Stromal cell of bone marrow (primary cell): Measurements from ENCODE around the gene CORO7.
"Not testable (repeated sequence)": the region's sequence is repeated elsewhere in the genome, so short reads cannot be mapped to it uniquely, and the experiment has no call there.

Source experiments
- DNase-seq: peaks from one replicate; pipeline ENCODE4 v3.0.0-alpha.2; 2012; ENCODE audit warnings: low read depth

Gene CORO7

DNA sequence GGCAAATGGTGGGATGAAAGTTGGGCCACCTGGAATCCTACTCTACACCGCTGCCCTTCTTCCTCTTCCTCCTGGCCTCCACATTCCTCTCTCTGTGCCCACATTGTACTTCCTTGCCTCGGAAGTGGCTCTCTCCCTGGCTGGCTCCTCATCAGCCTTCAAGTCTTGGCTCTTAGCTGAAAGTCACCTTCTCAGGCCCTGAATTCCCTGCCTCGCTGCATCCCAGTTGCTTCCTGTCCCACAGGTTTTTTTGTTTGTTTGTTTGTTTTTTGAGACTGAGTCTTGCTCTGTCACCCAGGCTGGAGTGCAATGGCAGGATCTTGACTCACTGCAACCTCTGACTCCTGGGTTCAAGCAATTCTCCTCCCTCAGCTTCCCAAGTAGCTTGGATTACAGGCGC is 62.7 kb downstream of the CORO7 start:
- DNase-seq, result no peak

DNA sequence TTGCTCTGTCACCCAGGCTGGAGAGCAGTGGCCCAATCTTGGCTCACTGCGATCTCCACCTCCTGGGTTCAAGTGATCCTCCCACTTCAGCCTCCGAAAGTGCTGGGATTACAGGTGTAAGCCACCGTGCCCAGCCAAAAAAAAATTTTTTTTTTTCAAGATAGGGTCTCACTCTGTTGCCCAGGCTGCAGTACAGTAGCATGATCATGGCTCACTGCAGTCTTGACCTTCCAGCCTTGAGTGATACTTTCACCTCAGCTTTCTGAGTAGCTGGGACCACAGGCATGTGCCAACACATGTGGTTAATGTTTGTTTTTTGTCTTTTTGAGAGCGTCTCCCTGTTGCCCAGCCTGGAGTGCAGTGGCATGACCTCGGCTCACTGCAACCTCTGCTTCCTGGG is 63.6 kb downstream of the CORO7 start:
- no peak for DNase-seq

DNA sequence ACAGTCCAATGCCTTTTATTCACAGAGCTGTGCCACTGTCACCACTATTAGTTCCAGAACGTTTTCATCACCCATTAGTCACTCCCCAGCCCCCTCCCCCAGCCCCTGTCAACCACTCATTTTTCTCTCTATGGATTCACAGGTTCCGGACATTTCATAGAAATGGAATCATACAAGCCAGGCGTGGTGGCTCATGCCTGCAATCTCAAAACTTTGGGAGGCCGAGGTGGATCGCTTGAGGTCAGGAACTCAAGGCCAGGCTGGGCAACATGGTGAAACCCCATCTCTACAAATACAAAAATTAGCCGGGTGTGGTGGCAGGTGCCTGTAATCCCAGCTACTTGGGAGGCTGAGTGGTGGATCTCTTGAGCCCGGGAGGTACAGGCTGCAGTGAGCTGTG is 64.5 kb downstream of the CORO7 start:
- no peak for DNase-seq

DNA sequence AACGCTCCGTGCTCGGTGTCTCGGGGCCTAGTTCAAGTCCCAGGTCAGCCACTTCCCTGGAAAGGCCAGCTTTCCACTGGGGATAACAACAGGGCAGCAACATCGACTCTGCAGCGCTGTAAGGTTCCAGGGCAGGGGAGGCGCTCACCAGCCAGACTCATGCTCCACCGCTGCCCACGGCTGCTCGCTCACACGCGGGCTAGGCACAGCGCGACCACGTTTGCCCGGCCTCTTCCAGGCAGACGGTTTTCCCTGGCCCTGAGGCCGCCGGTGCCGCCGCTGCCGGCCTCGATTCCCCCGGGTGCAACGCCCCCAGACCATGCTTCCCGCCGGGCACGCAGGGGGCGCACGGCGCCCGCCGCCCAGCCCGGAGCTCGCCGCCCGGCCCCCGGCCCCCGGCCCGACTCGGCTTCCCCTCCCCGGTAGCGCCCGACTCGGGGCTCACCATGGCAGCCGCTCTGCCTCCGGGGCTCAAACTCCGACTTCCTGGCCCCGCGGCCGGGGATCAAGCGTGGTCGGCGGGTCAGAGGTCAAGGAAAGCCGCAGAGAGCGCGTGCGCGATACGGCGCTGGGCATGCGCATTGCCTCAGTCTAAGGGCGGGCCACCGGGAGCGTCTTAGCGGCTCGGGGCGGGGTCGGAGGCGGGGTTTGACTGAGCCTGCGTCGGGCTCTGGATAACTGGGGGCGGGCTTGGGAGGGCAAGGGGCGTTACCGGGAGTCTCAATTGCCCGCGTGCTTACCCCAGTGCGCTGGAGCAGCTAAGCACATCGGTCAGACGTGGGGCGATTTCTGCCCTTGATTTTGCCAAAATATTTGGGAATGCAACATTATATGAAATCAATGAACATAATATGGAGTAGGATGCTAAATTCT is 65.4 kb downstream of the CORO7 start, which contains the start of gene PAM16:
Gene PAM16 (minus strand): TSS at position 535 of the 873 bp plus-strand sequence. CDS start 87 bp downstream, at position 448.
- peak; percentile 83 for DNase-seq

DNA sequence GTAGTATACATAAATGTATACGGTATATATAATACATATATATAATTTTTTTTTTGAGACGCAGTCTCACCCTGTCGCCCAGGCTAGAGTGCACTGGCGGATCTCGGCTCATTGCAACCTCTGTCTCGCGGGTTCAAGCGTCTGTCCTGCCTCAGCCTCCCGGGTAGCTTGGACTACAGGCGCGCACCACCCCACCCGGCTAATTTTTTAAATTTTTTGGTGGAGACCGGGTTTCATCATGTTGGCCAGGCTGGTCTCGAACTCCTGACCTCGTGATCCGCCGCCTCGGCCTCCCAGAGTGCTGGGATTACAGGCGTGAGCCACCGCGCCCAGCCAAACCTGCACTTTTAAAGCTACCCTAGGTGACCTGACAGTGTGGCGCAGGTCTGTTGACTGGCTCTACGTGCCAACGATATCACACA is 66.0 kb downstream of the CORO7 start:
- no peak for DNase-seq

DNA sequence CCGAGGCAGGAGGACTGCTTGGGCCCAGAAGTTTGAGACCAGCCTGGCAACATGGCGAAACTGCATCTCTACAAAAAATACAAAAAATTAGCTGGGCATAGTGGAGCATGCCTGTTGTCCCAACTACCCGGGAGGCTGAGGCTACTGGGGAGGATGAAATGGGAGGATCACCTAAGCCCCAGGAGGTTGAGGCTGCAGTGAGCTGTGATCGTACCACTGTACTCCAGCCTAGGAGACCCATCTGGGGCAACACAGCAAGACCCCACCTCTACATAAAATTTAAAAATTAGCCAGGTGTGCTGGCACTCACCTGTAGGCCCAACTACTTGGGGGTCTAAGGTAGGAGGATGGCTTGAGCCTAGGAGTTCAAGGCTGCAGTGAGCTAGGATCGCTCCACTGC is 67.1 kb downstream of the CORO7 start:
- DNase-seq, result no peak

DNA sequence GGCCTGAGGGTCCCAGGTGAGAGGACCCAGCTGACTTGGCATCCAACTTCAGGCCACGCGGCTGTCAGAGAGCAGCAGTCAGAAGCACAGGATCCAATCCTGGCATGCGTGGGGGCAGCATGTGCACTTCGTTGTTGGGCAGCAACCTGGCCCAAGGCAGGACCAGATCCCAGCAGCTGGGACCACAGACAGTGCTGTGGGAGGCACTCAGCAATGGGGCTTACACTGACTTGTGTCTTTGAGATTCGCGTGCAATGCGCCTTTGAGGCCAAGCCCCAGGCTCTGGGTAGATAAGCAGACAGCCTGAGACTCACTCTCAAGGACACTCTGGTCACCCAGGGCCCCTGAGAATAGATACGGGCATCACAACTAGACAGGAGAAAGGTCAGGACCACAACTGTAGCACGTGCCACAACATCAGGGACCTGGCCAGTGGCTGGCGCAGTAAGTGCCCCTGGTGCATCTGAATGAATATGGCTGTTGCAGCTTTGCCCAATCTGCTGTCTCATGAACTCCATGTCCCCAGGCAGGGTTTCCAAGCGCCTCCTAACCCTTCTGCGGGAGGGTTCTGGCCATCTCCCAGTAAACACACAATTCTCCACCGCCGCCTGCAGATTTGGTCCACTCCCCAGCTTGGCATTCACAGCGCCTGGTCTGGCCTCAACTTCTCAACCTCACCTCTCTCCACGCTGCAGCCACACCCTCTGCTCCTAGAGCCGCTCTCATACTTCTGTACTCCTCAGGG is 68.5 kb downstream of the CORO7 start:
- DNase-seq, result no peak

DNA sequence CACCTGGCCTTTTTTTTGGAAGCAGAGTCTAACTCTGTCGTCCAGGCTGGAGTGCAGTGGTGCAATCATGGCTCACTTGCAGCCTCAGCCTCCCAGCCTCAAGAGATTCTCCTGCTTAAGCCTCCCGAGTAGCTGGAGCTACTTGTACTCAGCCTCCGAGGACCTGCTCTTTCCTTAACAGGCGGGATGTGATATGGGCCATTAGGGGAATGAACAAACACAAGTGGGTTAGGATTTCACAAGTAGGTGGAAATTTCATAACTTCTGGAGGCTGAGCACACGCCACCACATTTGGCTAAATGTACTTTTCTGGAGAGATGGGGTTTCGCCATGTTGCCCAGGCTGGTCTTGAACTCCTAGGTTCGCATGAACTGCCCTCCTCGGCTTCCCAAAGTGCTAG is 69.4 kb downstream of the CORO7 start:
- DNase-seq, result no peak

DNA sequence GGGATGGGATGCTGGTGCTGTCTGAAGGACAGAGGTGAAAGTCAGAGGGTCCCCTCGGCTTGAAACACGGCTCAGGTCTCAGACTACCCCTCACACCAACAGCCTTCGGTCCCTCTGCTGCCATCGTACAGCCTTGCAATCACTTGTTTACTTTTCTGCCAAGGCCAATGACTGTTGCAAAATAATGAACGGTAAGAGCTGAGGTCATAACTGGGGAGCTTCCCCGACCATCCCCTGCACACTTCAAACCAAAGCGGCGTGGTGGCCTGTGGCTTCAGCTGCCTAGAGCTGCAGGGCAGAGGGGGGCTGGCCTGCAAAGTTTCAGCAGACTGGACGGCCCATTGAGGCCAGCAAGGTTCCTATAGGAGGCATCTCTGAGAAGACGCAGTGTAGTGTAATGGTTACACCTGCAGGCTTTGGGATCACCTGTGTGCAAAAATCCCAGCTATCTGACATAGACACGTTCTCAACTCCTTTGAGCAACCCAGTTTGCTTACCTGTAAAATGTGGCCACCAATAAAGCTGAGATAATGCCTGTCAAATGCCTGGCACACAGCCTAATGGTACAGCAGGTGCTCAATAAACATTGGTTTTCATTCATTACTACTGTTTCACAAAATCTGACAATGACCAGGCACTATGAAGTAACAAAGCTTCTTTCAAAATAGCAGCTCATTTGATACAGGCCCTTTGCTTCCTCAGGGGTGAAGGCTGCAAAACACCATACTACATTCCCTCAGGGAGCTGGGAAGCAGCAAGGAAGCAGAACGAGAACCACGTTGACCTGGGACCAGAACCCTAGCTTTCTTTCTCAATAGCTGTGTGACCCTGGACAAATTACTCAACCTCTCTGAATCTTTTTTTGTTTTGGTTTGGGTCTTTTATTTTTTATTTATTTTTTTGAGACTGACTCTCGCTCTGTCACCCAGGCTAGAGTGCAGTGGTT is 70.3 kb downstream of the CORO7 start:
- no peak for DNase-seq

DNA sequence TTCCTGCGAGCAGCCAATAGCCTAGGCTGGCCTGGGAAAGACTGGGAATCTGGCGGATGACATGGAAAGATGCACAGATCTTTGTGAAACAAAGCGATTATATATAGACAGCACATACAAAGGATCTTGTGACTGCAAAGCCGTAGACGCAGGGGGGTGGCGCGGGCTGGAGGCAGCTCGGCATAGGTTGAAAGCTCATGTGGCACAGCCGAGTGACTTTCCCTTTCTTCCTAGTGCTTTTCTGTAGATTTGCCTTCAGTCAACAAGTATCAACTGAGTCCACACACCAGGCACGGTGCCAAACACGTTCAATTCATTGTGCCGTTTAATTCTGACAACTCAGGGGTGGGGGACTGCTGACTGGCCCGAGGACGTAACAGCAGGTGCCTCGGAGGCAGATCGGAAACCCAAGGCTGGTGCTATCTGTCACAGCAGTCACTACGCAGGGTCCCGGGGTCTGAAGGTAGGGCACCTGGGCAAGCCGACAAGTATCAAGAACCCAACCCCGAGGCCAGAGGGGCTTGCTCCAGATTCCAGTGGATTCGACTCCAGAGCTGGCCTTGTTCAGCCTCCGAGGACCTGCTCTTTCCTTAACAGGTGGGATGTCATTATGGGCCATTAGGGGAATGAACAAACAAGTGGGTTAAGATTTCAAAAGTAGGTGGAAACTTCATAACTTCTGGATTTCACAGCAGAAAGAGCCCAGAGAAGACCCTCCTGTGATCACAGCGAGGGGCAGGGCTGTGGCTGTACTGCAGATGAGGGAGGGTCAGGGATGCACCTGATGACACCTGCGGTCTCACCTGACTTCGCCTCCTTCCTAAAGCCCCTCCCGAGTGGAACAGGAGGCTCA is 71.2 kb downstream of the CORO7 start:
- no peak for DNase-seq

DNA sequence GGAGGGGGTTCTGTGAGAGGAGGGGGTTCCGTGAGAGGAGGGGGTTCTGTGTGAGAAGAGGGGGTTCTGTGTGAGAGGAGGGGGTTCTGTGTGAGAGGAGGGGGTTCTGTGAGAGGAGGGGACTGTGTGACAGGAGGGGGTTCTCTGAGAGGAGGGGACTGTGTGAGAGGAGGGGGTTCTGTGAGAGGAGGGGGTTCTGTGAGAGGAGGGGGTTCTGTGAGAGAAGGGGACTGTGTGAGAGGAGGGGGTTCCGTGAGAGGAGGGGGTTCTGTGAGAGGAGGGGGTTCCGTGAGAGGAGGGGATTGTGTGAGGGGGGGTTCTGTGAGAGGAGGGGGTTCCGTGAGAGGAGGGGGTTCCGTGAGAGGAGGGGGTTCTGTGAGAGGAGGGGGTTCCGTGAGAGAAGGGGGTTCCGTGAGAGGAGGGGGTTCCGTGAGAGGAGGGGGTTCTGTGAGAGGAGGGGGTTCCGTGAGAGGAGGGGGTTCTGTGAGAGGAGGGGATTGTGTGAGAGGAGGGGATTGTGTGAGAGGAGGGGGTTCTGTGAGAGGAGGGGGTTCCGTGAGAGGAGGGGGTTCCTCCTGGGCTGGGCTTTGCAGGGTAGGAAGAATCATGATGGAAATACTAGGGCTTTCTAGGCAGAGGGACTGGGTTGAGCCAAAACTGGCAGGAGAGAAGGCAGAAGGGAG is 72.0 kb downstream of the CORO7 start:
- DNase-seq, result not testable (repeated sequence)

DNA sequence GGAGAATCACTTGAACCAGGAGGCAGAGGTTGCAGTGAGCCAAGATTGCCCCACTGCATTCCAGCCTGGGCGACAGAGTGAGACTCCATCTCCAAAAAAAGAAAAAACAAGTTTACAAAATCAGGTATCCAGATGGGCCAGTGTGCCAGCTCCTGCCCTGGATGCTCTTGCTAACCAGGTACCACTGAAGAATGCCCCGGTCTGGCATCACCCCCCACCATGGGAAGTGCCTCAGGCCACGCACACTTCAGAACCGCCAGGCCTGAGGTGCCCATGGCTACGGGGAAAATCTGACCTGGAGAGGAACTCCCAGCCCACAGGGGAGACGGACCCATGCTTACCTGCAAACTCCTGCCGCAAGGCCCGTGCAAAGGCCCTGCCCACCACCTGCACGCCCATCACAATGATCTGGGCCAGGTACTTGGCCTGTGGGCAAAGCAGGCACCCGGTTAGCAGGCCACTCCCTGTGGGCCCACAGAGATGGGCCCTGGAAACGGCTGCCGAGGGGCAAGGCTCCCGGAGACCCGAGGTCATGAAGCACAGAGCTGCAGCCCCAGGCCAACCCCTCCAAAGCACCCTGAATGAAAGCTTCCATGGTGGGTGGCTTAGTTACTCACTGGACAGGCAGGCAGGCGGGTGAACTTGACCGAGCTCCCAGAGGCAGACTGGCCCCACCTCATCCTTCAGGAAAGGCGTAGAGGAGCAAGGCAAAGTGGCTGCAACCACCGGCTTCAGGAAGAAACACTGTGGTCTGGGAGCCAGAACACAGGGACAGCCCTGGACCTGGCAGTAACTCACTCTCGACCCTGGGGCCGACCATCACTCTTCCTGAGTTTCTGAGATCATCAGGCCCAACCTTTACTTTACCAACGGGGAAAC is 73.3 kb downstream of the CORO7 start:
- DNase-seq, result no peak

DNA sequence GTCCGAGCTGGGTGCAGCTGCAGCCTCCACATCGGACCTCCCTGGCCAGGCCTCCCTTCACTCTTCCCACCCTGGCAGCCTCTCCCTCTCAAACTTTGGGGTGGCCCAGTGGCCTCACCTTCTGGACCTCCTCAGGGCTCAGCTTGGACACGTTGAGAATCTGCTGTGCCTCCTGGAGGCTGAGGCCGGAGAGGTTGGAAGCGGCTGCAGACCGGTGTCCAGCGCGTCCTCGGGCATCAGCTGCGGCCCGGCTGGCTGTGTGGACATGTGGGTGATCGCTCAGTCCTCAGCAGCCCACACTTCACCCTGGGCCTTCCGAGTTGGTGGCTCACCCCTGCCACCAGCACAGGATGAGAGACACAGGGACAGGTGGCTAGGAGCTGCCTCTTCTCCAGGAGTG is 75.1 kb downstream of the CORO7 start:
- no peak for DNase-seq

DNA sequence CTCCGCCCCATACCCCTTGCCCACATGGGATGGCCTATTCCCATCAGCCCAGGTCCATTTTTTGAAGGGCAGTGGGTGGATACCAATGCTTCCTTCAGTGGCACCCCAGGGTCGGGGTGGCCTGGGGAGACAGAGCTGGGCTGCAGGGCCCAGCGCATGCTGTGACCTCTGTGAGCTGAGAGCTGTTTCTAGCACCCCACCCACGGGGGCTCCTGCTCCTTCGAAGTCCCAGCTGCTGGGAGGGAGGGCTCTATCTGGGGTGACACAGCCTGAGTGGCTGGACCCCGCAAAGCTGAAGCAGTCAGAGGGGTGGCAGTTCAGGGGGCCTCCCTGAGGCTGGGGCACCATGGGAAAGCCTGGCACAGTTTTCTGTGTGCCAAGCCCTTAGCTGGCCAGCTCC is 76.0 kb downstream of the CORO7 start:
- no peak for DNase-seq

DNA sequence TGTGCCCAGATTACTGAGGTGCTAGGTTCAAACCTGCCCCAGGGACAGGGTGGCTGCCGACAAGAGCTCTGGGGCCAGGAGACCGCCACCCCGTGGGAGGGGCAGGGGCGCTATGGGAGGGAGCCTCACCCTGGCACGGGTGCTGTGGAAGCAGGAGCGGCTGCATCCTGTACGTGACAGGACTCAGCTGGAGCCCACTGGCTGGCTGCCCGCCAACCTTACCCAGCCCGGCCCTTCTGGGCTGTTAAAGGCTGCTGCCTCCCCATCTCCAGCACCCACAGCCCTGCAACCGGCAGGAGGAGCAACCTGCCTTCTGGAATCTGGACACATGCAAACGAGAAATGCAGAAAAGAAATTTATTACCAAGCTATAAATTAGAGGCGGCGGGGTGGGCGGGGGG is 76.5 kb downstream of the CORO7 start:
- no peak for DNase-seq

DNA sequence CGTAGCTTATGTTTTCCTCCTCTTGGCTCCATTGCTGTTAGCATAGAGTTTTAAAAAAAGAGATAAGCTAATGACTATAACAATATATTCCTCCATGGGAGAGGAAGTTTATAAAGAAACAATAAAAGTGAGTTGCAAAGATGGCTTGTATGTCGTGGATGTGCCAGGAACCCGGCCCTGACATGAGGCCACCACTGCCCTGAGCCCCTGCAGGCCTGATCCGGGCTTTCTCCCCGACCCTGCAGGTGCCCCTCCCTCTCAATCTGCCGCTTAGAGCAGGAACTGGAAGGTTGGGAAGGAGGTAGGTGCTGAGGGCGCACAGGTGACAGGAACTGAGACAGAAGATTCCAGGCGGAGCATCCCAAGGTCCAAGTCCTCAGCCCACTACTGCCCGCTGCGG is 76.9 kb downstream of the CORO7 start:
- no peak for DNase-seq

DNA sequence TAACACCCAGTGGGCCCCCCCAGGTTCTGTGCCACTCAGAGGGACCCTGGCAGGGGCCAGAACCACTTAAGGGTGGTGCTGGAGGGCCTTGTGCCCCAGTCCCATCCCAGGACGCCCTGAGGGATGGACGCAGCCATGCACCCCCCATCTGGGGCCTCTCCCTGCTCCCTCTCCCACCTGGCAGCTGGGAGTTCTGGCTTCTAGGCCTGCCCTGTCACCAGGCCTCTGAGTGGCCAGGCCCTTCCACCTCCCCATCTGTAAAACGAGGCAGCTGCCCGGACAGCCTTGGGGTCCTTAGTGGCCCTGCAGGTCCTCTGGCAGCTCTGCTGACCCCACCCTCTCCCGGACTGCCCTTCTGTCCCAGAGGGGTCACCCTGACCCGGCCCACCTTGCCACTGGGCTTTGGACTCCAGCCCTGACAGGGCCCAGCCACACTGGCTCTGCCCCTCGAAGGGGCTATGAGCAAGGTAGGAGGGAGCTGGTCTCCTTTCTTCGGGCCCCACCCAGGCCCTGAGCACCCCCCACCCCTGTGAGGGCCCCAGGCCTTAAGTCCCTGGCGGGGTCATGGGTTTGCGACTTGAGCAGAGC is 77.6 kb downstream of the CORO7 start:
- no peak for DNase-seq

DNA sequence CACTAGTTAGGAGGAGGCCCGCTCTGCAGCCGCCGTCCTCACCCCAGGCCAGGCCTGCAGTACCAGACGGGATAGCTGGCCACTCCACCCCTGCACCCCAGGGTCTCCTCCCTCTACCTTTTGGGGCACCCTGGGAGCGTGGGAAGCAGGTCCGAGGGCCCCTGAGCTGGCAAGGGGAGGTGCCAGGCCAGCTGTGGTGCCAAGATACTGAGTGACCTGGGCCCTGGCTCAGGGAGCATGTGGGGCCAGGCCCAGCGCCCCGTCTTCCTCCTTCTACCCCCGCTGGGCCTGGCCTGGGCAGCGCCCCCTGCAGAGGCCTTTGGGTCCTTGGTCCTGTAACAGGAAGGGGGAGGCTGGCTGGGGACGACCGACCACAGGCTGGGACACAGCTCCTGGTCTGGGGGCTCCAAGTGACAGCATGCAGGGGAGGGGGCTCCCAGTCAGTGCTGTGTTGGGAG is 78.2 kb downstream of the CORO7 start:
- no peak for DNase-seq

DNA sequence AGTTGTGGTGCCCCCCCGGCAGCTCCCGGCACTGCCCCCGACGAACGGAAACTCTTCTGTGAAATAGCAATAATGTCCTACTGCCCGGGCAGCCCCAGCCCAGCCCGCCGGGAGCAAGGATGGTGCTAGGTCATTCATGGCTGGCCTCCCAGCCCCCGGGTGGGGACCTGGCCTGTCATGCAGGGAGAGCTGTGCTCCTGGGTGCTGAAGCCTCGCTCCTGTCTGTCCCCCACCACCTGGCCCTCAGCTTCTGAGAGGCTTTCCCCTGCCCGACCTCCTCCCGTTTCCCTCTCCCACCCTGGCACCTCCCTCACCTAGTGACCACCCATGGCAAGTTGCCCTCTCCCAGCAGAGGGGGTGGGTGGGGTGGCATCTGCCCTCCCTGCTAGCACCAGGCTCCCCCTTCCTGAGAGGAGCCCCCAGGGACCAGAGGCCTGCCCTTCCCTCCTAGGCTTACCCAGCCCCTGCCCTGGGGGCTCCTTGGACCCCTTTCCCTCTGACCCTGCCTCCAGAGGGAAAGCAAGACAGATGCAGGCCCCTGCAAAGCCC is 78.8 kb downstream of the CORO7 start:
- no peak for DNase-seq
